Liver (tissue), 9 donors: ENCODE results near the gene GSTM1. TPM values are rescaled to one million over a fixed set of nuclear protein-coding genes. Genes with fewer than 3 reads are reported as not detected.

Experiments
- DNase-seq: peaks from one replicate; pipeline ENCODE4 v3.0.0-alpha.2; 2017; ENCODE audit warnings: low spot score
- H3K27ac ChIP-seq, 2 donors: one replicate each; pipeline ENCODE4 v1.7.0; 2013; ENCODE audit warnings: inconsistent platforms in 2 of 2, low read length in 2 of 2, control low read depth in 1 of 2, low read depth in 1 of 2, mild to moderate bottlenecking in 1 of 2
- H3K27me3 ChIP-seq, 4 donors: one replicate each; pipeline versions ENCODE4 v1.6.1 to v1.7.0; 2013; ENCODE audit warnings: low read length in 3 of 4, inconsistent platforms in 1 of 4, mild to moderate bottlenecking in 1 of 4, moderate library complexity in 1 of 4; ENCODE audit not compliant: control insufficient read depth in 4 of 4, insufficient read depth in 4 of 4
- H3K36me3 ChIP-seq, 4 donors: one replicate each; pipeline versions ENCODE4 v1.6.1 to v1.7.0; 2013; ENCODE audit warnings: low read length in 3 of 4, mild to moderate bottlenecking in 3 of 4, low read depth in 1 of 4, moderate library complexity in 1 of 4; ENCODE audit not compliant: control insufficient read depth in 4 of 4, insufficient read depth in 3 of 4
- H3K4me1 ChIP-seq, 4 donors: one replicate each; pipeline versions ENCODE4 v1.6.1 to v1.7.0; 2013; ENCODE audit warnings: low read length in 3 of 4, mild to moderate bottlenecking in 3 of 4, moderate library complexity in 1 of 4; ENCODE audit not compliant: control insufficient read depth in 4 of 4, insufficient read depth in 4 of 4
- H3K4me3 ChIP-seq, 3 donors: one replicate each; pipeline versions ENCODE4 v1.6.1 to v1.7.0; 2013; ENCODE audit warnings: low read length in 3 of 3, control low read depth in 1 of 3, low read depth in 1 of 3, mild to moderate bottlenecking in 1 of 3
- H3K9ac ChIP-seq, 2 donors: one replicate each; pipeline ENCODE4 v1.7.0; 2013; ENCODE audit warnings: low read length in 2 of 2, mild to moderate bottlenecking in 2 of 2, moderate library complexity in 2 of 2, control low read depth in 1 of 2, low read depth in 1 of 2
- H3K9me3 ChIP-seq, 4 donors: one replicate each; pipeline versions ENCODE4 v1.6.1 to v1.7.0; 2013; ENCODE audit warnings: low read length in 3 of 4; ENCODE audit not compliant: control insufficient read depth in 4 of 4
- EGR1 ChIP-seq, 2 donors: IDR thresholded peaks; 2 replicates each; pipeline ENCODE4 v1.6.1; 2016 to 2018; ENCODE audit warnings: antibody characterized with exemption in 2 of 2, low read depth in 2 of 2
- FOXA1 ChIP-seq: IDR thresholded peaks from 2 replicates; pipeline ENCODE4 v1.6.1; 2016; ENCODE audit warnings: antibody characterized with exemption
- FOXA2 ChIP-seq: IDR thresholded peaks from 2 replicates; pipeline ENCODE4 v1.6.1; 2016; ENCODE audit warnings: antibody characterized with exemption
- GABPA ChIP-seq, 2 donors: IDR thresholded peaks in 1 of 2; conservative IDR thresholded peaks in 1 of 2; 2 replicates each; pipeline ENCODE4 v1.6.1; 2016; ENCODE audit warnings: antibody characterized with exemption in 2 of 2, mild to moderate bottlenecking in 1 of 2, moderate library complexity in 1 of 2
- HNF4A ChIP-seq, 2 donors: conservative IDR thresholded peaks; 2 replicates each; pipeline ENCODE4 v1.6.1; 2016; ENCODE audit warnings: antibody characterized with exemption in 2 of 2, mild to moderate bottlenecking in 2 of 2
- HNF4G ChIP-seq: IDR thresholded peaks from 2 replicates; pipeline ENCODE4 v1.6.1; 2016; ENCODE audit warnings: antibody characterized with exemption
- JUND ChIP-seq, 2 donors: IDR thresholded peaks; 2 replicates each; pipeline ENCODE4 v1.6.1; 2016; ENCODE audit warnings: antibody characterized with exemption in 2 of 2
- RAD21 ChIP-seq, 2 donors: IDR thresholded peaks; 2 replicates each; pipeline ENCODE4 v1.6.1; 2016; ENCODE audit warnings: antibody characterized with exemption in 2 of 2, mild to moderate bottlenecking in 2 of 2
- RXRA ChIP-seq, 2 donors: IDR thresholded peaks; 2 replicates each; pipeline ENCODE4 v1.6.1; 2017 to 2018; ENCODE audit warnings: antibody characterized with exemption in 2 of 2, mild to moderate bottlenecking in 1 of 2
- SP1 ChIP-seq: IDR thresholded peaks from 2 replicates; pipeline ENCODE4 v1.6.1; 2018; ENCODE audit warnings: antibody characterized with exemption, mild to moderate bottlenecking
- TAF1 ChIP-seq: conservative IDR thresholded peaks from 2 replicates; pipeline ENCODE4 v1.6.1; 2016; ENCODE audit warnings: antibody characterized with exemption, mild to moderate bottlenecking
- WGBS: extraction: QIAGEN DNeasy Blood & Tissue Kit; methylation state at CpG from one replicate; pipeline ENCODE4 v1.1.7; 2013; 5-methylcytosine and 5-hydroxymethylcytosine counted together
- polyA plus RNA-seq, 2 donors: library from polyadenylated mRNA; stranded (reverse) in 1 of 2; unstranded in 1 of 2; fragments of 200-250 nt in 1 of 2; fragments of >200 nt in 1 of 2; fragmentation: Nextera tagmentation in 1 of 2; extraction: Ambion mirVana in 1 of 2; gene quantifications; one replicate each; pipeline versions ENCODE4 v1.2.1 to v1.2.3, GENCODE V29; 2013 to 2015
- total RNA-seq, 2 donors: library from RNA; depleted of rRNA; stranded (reverse); fragments of >200 nt; gene quantifications; one replicate each; pipeline ENCODE4 v1.2.3, GENCODE V29; 2014
- TF ChIP-seq, protein P1 (sequence below): IDR thresholded peaks from 2 replicates; pipeline ENCODE4 v1.6.1; 2016; ENCODE audit warnings: antibody characterized with exemption
- TF ChIP-seq, protein P2 (sequence below): fragments of 150-350 bp; IDR thresholded peaks from 2 replicates; pipeline ENCODE4 v1.5.1; 2017; ENCODE audit warnings: improper control_type of control experiment, low read depth, low read length; ENCODE audit not compliant: missing input control
- TF ChIP-seq, protein P3 (sequence below): IDR thresholded peaks from 2 replicates; pipeline ENCODE4 v1.6.1; 2016; ENCODE audit warnings: antibody characterized with exemption, mild to moderate bottlenecking
- donor health status: healthy.
- donor health status: healthy.
- donor health status: healthy.
- donor health status: healthy.
- donor health status: healthy.

Gene GSTM1
- total and polyA plus RNA-seq, 4 donors = 14.7 to 341 (median 247) TPM

DNA sequence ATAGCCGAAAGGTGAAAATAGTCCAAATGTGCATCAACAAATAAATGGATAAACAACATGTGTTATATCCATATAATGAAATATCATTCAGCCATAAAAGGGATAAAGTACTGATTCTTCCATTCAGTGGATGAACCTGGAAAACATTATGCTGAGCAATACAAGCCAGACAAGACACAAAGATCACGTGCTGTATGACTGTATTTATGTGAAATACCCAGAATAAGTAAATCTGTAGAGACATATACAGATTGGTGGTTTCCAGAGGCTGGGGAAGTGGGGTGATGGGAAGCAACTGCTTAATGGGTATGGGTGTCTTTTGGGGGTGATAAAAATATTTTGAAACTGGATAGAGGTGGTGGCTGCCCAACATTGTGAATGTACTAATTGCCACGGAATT lies 45.0 kb upstream of the GSTM1 start:
- no peak overlapping the region for H3K9ac ChIP-seq
- no peaks in the 10 kb centered on the region for H3K27me3 ChIP-seq
- peaks cover 0 to 7% (median under 1%) of the 10 kb centered on the region in 4 donors for H3K4me1 ChIP-seq
- H3K27ac ChIP-seq = no peak overlapping the region
- no peak for DNase-seq
- no peaks in the 10 kb centered on the region for H3K36me3 ChIP-seq
- H3K4me3 ChIP-seq = no peak overlapping the region
- no peak for TF ChIP-seq JUND (IDR thresholded peaks at IDR 0.05)
- TF ChIP-seq, protein P1, sequence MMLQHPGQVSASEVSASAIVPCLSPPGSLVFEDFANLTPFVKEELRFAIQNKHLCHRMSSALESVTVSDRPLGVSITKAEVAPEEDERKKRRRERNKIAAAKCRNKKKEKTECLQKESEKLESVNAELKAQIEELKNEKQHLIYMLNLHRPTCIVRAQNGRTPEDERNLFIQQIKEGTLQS = no peak
- no peak for TF ChIP-seq SP1
- TF ChIP-seq RXRA (IDR thresholded peaks at IDR 0.05) = no peak
- TF ChIP-seq GABPA (IDR thresholded peaks at IDR 0.05 in 1 of 2, conservative IDR thresholded peaks at IDR 0.05 in 1 of 2) = no peak
- TF ChIP-seq, protein P2, sequence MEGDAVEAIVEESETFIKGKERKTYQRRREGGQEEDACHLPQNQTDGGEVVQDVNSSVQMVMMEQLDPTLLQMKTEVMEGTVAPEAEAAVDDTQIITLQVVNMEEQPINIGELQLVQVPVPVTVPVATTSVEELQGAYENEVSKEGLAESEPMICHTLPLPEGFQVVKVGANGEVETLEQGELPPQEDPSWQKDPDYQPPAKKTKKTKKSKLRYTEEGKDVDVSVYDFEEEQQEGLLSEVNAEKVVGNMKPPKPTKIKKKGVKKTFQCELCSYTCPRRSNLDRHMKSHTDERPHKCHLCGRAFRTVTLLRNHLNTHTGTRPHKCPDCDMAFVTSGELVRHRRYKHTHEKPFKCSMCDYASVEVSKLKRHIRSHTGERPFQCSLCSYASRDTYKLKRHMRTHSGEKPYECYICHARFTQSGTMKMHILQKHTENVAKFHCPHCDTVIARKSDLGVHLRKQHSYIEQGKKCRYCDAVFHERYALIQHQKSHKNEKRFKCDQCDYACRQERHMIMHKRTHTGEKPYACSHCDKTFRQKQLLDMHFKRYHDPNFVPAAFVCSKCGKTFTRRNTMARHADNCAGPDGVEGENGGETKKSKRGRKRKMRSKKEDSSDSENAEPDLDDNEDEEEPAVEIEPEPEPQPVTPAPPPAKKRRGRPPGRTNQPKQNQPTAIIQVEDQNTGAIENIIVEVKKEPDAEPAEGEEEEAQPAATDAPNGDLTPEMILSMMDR = no peak
- TF ChIP-seq FOXA1 = no peak
- TF ChIP-seq HNF4A (conservative IDR thresholded peaks at IDR 0.05) = no peak
- TF ChIP-seq HNF4G = no peak
- no peak for TF ChIP-seq TAF1
- TF ChIP-seq FOXA2 = no peak
- TF ChIP-seq EGR1 (IDR thresholded peaks at IDR 0.05; ENCODE audit: low read depth in 2 of 2) = no peak
- no peaks in the 10 kb centered on the region for H3K9me3 ChIP-seq
- WGBS = 75% methylated on average over 3 of the region's 3 CpGs

DNA sequence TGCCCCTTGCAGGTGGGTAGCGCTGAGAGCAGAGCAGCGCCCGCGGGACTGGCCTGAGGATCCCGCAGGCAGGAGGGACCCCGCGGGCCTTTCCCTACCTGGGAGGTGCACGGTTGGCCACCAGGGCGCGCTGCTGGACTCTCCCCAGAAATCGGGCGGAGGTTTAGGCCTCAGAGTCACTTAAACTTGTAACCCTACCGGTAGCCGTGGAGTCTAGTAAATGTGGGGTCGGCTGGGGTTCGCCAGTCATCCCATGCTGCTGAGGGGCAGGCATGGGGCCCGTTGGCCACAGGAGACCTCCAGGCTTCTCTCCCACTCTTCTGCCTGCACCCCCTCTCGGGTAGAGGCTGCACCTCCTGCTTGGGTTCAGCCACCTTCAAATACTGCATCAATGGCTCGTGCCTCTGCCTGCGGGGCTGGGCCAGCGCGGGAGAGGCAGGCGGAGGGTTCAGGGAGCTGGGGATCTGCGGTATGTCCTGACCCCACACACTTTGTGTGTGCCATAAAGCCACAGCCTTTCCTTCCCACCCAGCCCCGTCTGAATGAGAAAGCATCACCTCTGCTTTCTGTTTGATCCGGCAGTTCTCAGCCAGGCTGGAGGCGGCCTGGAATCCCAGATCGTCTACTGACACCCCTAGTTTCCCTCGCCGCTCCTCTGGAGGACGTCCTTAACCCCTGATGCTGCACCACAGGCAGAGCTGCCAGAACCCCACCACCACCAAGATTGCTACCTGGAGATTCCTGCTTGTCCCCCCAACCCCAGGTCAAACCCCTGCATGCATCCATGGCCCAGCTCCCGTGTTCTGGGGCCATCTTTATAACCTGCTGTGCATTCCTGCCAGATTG lies 44.0 kb upstream of the GSTM1 start:
- Histone ChIP-seq H3K9ac (no peak overlapping the region), H3K4me1 (peaks cover 0 to 7% (median under 1%) of the 10 kb centered on the region in 4 donors), H3K27ac (no peak overlapping the region), H3K36me3 (no peaks in the 10 kb centered on the region), H3K27me3 (no peaks in the 10 kb centered on the region), H3K4me3 (no peak overlapping the region), H3K9me3 (no peaks in the 10 kb centered on the region)
- peak; percentile 85 for DNase-seq
- WGBS = 35% methylated on average over 32 of the region's 32 CpGs
- no peak for TF ChIP-seq EGR1 (IDR thresholded peaks at IDR 0.05; ENCODE audit: low read depth in 2 of 2)
- no peak for TF ChIP-seq FOXA1
- peak; percentile 86 to 91 for TF ChIP-seq RAD21 (IDR thresholded peaks at IDR 0.05)
- no peak for TF ChIP-seq HNF4A (conservative IDR thresholded peaks at IDR 0.05)
- TF ChIP-seq GABPA (IDR thresholded peaks at IDR 0.05 in 1 of 2, conservative IDR thresholded peaks at IDR 0.05 in 1 of 2) = no peak
- TF ChIP-seq RXRA (IDR thresholded peaks at IDR 0.05) = peak in 1 of 2 donors; percentile 30
- TF ChIP-seq, protein P3, sequence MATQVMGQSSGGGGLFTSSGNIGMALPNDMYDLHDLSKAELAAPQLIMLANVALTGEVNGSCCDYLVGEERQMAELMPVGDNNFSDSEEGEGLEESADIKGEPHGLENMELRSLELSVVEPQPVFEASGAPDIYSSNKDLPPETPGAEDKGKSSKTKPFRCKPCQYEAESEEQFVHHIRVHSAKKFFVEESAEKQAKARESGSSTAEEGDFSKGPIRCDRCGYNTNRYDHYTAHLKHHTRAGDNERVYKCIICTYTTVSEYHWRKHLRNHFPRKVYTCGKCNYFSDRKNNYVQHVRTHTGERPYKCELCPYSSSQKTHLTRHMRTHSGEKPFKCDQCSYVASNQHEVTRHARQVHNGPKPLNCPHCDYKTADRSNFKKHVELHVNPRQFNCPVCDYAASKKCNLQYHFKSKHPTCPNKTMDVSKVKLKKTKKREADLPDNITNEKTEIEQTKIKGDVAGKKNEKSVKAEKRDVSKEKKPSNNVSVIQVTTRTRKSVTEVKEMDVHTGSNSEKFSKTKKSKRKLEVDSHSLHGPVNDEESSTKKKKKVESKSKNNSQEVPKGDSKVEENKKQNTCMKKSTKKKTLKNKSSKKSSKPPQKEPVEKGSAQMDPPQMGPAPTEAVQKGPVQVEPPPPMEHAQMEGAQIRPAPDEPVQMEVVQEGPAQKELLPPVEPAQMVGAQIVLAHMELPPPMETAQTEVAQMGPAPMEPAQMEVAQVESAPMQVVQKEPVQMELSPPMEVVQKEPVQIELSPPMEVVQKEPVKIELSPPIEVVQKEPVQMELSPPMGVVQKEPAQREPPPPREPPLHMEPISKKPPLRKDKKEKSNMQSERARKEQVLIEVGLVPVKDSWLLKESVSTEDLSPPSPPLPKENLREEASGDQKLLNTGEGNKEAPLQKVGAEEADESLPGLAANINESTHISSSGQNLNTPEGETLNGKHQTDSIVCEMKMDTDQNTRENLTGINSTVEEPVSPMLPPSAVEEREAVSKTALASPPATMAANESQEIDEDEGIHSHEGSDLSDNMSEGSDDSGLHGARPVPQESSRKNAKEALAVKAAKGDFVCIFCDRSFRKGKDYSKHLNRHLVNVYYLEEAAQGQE = no peak
- TF ChIP-seq, protein P2 = peak; percentile 86
